GM21576 (cell line): ENCODE data around the gene ANKH.

ENCODE experiments used
- ATAC-seq: cut with Tn5 transposase; IDR thresholded peaks from one replicate; pipeline ENCODE4 v1.9.1; 2021; ENCODE audit warnings: mild to moderate bottlenecking, moderate library complexity; ENCODE audit not compliant: unreplicated experiment

ANKH gene

DNA sequence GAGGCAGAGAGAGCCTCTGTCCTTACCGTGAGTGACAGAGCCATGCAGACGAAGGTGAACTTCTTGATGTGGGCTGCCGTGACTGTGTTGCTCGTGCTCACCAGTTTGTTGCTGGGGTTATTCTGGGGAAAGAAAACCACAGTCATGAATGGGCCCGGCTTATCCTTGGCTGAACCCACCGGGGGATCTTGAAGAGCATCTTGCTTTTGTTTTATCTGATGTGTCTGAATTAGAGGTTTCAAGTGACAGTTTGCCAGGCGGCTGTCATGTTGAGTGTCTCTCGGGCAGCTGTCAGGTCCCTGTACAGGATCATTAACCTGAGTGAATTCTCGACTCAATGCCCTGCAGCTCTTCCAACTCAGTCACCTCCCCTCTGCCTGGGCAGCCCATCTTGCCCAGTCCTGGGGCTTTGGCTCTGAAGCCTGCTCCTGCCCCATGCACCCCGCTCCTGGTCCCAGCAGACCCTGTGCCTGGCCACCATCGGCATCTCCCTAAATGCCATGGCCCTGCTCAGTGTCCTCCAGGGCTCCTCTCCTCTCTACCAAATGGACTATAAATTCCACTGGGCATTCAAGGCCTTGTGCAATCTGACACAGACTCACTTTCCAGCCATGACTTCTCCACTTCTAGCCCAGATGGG is 129.7 kb downstream of the ANKH start:
- no peak for ATAC-seq

DNA sequence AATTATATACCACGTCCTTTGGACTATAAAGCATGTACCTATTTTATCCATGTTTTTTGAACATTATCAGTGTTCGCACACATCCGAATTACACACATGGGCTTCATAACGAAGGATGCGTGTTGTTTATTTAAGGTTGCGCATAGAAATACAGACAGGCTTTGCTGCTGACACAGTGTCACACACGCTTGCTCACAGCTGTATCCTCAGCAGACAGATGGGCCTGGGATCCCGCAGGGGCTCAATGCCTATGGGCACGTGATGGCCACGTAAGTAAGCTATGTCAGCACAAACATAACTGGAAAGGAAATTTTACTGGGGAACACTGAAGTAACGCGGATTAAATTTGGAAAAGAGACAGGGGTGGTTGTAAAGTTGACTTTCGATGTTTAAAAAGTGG is 130.4 kb downstream of the ANKH start:
- no peak for ATAC-seq

DNA sequence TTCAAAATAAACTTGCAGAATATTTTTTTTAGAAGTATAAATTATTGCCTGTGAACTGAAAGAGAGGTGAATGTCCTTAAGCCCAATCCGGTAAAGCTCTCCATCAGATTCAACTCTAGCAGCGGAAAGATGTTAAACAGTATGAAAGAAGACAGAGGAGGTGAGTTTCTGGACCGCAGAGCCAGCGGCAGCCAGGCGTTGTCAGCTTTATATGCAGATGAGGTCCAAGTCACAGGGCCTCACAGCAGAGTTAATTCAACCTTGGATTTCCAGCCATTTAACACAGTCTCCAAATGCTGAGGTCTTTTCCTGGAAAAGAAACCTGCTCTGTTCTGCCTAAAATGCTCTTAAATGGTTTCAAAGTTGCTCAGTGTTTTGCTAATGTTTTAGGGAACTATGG is 131.6 kb downstream of the ANKH start:
- ATAC-seq = no peak

DNA sequence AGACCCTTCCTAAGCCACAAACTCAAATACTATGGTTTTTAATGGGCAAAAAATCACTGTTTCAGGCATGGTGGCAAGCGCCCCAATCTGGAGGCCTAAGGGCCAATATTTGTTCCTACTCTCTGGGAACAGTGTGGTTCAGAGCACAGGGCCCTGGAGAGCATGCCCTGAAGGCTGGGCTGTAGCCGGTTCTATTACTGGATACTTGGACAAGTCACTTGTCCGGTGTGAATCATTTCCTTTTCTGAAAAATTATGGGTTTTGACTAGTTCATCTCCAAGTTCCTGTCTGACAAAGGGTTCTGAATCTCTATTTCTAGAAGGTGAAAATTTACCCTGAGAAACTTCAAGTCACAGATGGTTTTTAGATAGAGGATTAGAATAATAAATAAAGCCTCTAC is 132.0 kb downstream of the ANKH start:
- ATAC-seq = no peak

GRCh38 chr5:14738050-14738449 is 133.5 kb downstream of the ANKH start:
- ATAC-seq = no peak

- no peak for ATAC-seq
Observed at GRCh38 chr5:14737291-14737690, 134.3 kb downstream of the ANKH start.

GRCh38 chr5:14735944-14736343 is 135.6 kb downstream of the ANKH start:
- ATAC-seq = no peak

DNA sequence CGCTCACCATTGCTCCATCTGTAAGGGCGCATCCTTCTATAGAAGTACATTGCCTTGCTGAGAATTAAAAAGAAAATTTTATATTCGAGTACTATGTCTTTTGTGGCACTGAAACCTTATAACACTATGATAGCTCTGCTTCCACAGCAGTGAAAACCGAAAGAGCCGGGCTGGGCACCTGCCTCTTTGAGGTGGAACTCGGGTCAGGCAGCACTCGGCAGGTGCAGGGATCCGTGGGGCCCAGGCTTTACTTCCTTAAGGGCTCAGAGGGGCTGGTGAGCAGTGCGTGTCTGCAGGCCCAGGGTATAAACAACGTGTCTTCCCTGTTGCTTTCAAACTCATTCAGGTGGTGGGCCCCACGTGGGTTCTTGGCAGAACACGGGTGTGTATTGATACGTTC is 137.2 kb downstream of the ANKH start:
- ATAC-seq = no peak

DNA sequence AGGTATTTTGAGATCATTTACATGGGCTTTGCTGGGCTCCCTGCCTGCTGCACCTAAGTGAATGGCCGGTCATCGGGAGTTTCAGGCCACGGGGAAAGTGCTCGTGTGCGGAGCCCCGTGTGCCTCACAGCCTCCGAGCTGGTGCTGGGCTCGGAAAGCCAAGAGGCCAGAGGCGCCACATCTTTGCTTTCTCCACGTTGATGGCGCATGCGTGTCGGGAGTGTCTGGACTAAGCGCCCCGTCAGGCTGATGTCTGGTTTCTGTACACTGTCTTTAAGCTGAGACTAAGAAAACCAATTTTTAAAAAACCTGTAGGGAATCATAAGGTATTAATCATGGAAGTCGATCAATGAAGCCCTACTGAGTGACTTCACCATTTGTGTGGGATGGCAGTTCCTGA is 137.9 kb downstream of the ANKH start:
- ATAC-seq = no peak

DNA sequence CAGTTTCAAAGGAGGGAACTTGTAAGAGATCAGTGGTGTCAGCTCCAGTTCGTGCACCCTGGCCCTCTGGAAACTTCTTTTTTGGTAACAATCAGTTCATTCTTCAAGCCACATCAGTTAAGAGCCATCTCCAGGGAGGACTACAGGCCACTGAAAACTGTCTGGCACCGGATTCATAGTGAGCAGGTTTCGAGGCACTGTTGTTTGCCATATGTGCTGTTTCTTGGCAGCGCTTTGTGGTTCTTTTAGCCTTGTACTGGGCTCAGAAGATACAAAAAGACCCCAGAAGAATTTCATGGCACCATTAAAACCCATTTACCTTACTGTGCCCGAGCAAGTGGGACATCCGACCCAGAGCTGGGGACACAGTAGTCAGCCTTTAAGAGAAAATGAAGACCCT is 138.6 kb downstream of the ANKH start:
- no peak for ATAC-seq

GRCh38 chr5:14730881-14731280 is 140.7 kb downstream of the ANKH start:
- no peak for ATAC-seq

- no peak for ATAC-seq
Observed at GRCh38 chr5:14730466-14730865, 141.1 kb downstream of the ANKH start.

DNA sequence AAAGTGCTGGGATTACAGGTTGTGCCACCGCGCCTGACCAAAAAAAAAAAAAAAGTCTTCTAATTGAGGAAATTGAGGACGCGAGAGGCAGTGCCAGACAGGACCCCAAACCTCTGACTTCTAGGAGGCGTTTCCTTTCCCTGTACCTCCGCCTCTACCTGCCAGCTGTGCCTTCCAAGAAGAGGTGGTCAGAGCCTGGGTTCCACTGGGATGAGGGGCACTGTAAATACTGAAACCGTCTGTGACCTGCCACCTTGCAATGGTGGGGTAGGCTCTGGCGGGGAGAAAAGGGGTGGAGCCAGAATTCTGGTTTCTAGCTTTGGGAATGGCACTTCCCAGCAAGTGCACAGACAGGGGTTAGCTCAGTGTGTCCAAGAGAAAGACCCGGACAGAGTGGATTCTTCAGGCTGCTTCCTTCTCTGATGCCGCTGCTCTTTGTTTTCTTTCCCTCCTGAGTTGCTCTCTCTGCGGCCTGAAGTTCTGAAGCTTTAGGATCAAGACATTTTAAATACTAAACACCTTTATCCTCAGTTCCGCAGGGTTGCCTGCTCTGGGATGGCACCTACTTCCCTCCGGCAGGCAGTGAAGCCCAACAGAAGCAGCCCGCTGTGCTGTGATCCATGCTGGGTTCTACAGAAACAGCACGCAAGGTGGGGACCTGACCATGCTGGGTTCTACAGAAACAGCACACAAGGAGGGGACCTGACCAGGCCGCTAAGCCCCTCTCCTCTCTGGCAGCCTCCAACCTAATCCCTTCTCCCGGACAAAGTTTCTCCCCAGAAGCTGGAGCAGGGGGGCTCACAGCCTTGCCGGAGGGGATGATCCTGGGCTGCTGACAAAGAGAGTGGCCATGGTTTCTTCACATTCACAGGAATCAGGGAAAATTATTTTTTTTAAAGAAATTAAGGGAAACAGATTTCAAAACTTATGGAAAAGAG is 141.9 kb downstream of the ANKH start:
- no peak for ATAC-seq

- ATAC-seq = no peak
Observed at GRCh38 chr5:14728459-14728938, 143.1 kb downstream of the ANKH start.

GRCh38 chr5:14727928-14728458 is 143.6 kb downstream of the ANKH start:
- no peak for ATAC-seq

- no peak for ATAC-seq
Observed at GRCh38 chr5:14727428-14727865, 144.1 kb downstream of the ANKH start.

DNA sequence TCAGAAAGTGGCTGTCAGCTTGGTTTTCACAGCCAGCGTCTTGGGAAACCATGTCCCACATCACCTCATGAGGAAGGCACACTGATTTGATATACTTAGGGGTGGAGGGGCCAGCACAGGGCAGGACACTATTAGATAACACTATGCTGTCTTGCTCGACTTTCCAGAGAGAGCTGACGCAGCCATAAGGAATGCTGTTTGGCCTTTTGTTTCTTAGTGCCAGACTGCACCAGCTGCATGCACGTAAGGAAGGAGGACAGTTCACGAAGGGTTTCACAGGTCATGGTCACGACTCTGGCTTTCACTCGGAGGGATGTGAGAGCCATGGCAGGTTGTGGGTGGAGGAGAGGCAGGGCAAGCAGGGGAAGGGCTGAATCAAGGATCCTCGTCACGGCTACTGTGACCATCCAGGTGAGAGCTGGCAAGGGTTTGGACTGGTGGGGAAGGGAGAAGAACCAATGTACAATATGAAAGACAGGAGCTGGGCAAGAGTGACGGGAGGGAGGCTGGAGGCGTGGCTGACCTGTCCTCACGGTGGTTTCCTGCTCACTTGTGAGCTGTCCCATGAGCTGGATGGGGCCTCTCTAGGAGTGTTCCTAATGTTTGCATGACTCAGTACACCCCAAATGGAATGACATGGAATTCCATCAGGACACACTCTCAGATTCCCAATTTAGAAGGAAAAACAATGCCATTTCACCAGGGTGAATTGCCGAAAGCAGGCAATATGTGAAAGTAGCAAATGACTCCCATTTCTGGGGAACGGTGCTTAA is 145.3 kb downstream of the ANKH start:
- ATAC-seq = no peak

DNA sequence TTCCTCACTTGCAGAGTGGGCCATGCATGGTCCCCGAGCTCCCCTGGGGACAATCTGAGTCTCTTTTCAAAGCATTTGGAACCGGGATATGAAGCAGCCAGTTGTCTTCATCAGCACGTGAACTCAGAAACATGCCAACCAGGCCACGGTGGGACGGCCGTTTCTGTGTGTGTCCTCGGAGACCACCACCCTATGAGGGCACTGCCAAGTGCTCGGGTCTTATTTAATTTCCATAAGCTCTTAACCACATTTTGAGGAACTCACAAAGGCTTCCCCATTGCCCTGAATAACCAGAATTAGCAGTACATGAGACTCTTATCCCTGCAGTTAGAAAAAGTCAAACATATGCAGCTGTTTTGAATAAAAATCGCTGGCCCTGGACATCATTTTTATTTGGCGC is 146.9 kb downstream of the ANKH start:
- ATAC-seq = no peak

DNA sequence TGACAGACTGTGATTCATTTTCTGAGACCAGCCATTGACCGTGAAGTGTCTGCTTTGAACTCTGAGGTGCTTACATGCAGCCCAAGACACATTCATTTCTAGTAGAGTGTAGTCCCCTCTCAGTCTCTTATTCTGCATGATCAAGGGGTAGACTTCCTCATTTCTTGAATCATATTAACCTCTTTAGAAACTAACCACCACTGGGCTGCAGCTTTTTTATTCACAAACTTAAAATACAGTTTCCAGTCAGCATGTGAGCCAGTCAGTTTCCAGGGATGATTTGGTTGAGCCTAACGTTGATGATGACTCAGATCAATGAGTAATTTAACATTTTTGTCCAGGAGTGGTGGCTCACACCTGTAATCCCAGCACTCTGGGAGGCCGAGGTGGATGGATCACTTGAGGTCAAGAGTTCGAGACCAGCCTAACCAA is 147.9 kb downstream of the ANKH start:
- ATAC-seq = no peak

- ATAC-seq = no peak
Observed at GRCh38 chr5:14722923-14723322, 148.7 kb downstream of the ANKH start.
